Measurements from ENCODE around the gene TMEM259. TPM values are rescaled to one million over a fixed set of nuclear protein-coding genes. Genes with fewer than 3 reads are reported as not detected.

TMEM259 gene
- total and polyA plus RNA-seq, 2 of the 8 experiments (the other 6 are each of a cell fraction or from before 2014, with no cell fraction given) = 140 to 243 TPM

GRCh38 chr19:1054102-1055027 is 33.4 kb upstream of the TMEM259 start:
- Histone ChIP-seq H3K4me2 (ENCODE audit: insufficient read depth in 1 of 2, low read depth in 2 of 2, low read length in 2 of 2) (no peak overlapping the region), H3K9me3 (ENCODE audit: insufficient read depth in 2 of 2, low read depth in 1 of 2, low read length in 1 of 2) (peaks cover 35 to 51% of the 10 kb centered on the region in 2 experiments), H3K27me3 (replicated peaks in 1 of 4; ENCODE audit: control insufficient read depth in 3 of 4, extremely low read depth in 1 of 4, insufficient read depth in 3 of 4, low read length in 3 of 4) (no peaks in the 10 kb centered on the region; a peak in 1 of 7 replicates)

More at GRCh38 chr19:1054102-1055027, 33.4 kb upstream of the TMEM259 start:
- Histone ChIP-seq H2BK120ac (replicated peaks; ENCODE audit: low read depth, low read length) (no peak overlapping the region), H4K91ac (replicated peaks; ENCODE audit: insufficient read length, low read length) (no peak overlapping the region), H3K23me2 (ENCODE audit: low read depth, low read length) (peaks cover 3% of the 10 kb centered on the region; the same call in 1 of the 2 replicates), H4K20me1 (replicated peaks in 1 of 2; ENCODE audit: control insufficient read depth in 1 of 2, insufficient read depth in 2 of 2, low read length in 2 of 2) (no peaks in the 10 kb centered on the region), H3K4me1 (replicated peaks in 1 of 4; ENCODE audit: control insufficient read depth in 3 of 4, insufficient read depth in 4 of 4, low read length in 3 of 4) (no peaks in the 10 kb centered on the region), H3K18ac (ENCODE audit: extremely low read depth, low read length) (no peak overlapping the region), H3K23ac (ENCODE audit: insufficient read length) (no peak overlapping the region), H4K8ac (ENCODE audit: extremely low read depth, insufficient read depth, low read length) (no peak overlapping the region), H4K5ac (ENCODE audit: insufficient read length, low read depth, low read length) (no peak overlapping the region), H3K56ac (replicated peaks; ENCODE audit: insufficient read length, low read depth, low read length) (no peak overlapping the region), H2BK12ac (ENCODE audit: low read depth, low read length) (no peak overlapping the region), H3K79me2 (ENCODE audit: control insufficient read depth in 1 of 2, insufficient read depth in 2 of 2, low read length in 2 of 2) (no peaks in the 10 kb centered on the region), H3K14ac (ENCODE audit: insufficient read length) (no peak overlapping the region), H2BK5ac (ENCODE audit: low read depth, low read length) (no peak overlapping the region), H3K9ac (replicated peaks in 1 of 4; ENCODE audit: extremely low read depth in 1 of 4, low read depth in 3 of 4, low read length in 3 of 4) (no peak overlapping the region), H3K4me3 (ENCODE audit: extremely low read depth in 1 of 4, insufficient read depth in 2 of 4, low read depth in 3 of 4, low read length in 4 of 4) (no peak overlapping the region), H2AK5ac (ENCODE audit: low read depth, low read length) (no peak overlapping the region), H2AFZ (ENCODE audit: low read length) (no peak overlapping the region), H2BK20ac (ENCODE audit: low read length) (no peak overlapping the region), H3K27ac (ENCODE audit: low read depth, low read length) (no peak overlapping the region), H3K79me1 (ENCODE audit: low read depth, low read length) (no peaks in the 10 kb centered on the region), H2BK15ac (ENCODE audit: low read length) (no peak overlapping the region), H3K36me3 (ENCODE audit: control insufficient read depth in 2 of 4, insufficient read depth in 4 of 4, low read length in 3 of 4) (peaks cover 0 to 46% (median 14%) of the 10 kb centered on the region in 4 experiments; a peak in 6 of 8 replicates), H3K4ac (replicated peaks; ENCODE audit: insufficient read length, low read depth, low read length) (no peak overlapping the region)
- FAIRE-seq (no peak), DNase-seq (ENCODE audit: low read depth in 1 of 2, low spot score in 2 of 2) (no peak)
- ChIA-PET POLR2A (ENCODE audit: partially characterized antibody) (interaction anchor here (0.7 to 2.5 kb wide), 6 partner anchors 10 to 31 kb away, joined by 3 to 10 read pairs (median 6); partner anchors contain the start of genes ABCA7 and CNN2), CTCF (ENCODE audit: partially characterized antibody) (interaction anchor here (0.9 to 1.2 kb wide), 3 partner anchors 10 to 43 kb away, joined by 3 to 5 read pairs (median 4); no protein-coding TSS in a partner anchor)
- 94% methylated on average over 24 of the region's 28 CpGs; no CpG with 5 or more reads in 1 of the 2 experiments for WGBS, 2 experiments (ENCODE audit: extremely low coverage in 1 of 2, insufficient coverage in 1 of 2, insufficient read length in 1 of 2, insufficient replicate concordance in 2 of 2, low coverage in 1 of 2, low lambda C conversion rate in 2 of 2, missing lambda C conversion rate in 1 of 2)
- no peak for TF ChIP-seq BRCA1 (IDR thresholded peaks at IDR 0.05; ENCODE audit: low read depth, low read length)
- TF ChIP-seq KDM1A (IDR thresholded peaks at IDR 0.05; ENCODE audit: borderline replicate concordance, low read length) = peak; percentile 39; the same call in 1 of the 2 replicates

Data from H1 (cell line).